GM23248 (cell line): Measurements from ENCODE around the gene CCNY. TPM values are rescaled to one million over a fixed set of nuclear protein-coding genes. Genes with fewer than 3 reads are reported as not detected.

Experiments
- DNase-seq: peaks from one replicate; pipeline ENCODE4 v3.0.0-alpha.2; 2015
- H2AFZ ChIP-seq: fragments of 200-600 bp; sonication (generic); 2 replicates; pipeline ENCODE4 v1.6.1; 2016; ENCODE audit warnings: antibody characterized with exemption
- H3F3A ChIP-seq: fragments of 200-600 bp; sonication (generic); 2 replicates; pipeline ENCODE4 v1.6.1; 2016; ENCODE audit warnings: mild to moderate bottlenecking, antibody characterized with exemption, mixed run types; ENCODE audit not compliant: insufficient read depth
- H3K27ac ChIP-seq: fragments of 200-600 bp; sonication (generic); 2 replicates; pipeline ENCODE4 v1.5.1; 2016; ENCODE audit warnings: mild to moderate bottlenecking
- H3K27me3 ChIP-seq: fragments of 200-600 bp; sonication (generic); replicated peaks from 2 replicates; pipeline ENCODE4 v1.6.1; 2016; ENCODE audit warnings: mild to moderate bottlenecking; ENCODE audit not compliant: insufficient read depth
- H3K36me3 ChIP-seq: fragments of 200-600 bp; sonication (generic); 2 replicates; pipeline ENCODE4 v1.6.1; 2016; ENCODE audit warnings: low read depth, mild to moderate bottlenecking
- H3K4me1 ChIP-seq: fragments of 200-600 bp; sonication (generic); 2 replicates; pipeline ENCODE4 v1.6.1; 2016; ENCODE audit warnings: mild to moderate bottlenecking; ENCODE audit not compliant: insufficient read depth
- H3K4me2 ChIP-seq: fragments of 200-600 bp; sonication (generic); one replicate; pipeline ENCODE4 v1.6.1; 2016; ENCODE audit warnings: mild to moderate bottlenecking; ENCODE audit not compliant: unreplicated experiment
- H3K4me3 ChIP-seq: fragments of 200-600 bp; sonication (generic); 2 replicates; pipeline ENCODE4 v1.5.1; 2016; ENCODE audit warnings: mild to moderate bottlenecking
- H3K79me2 ChIP-seq: fragments of 200-600 bp; sonication (generic); 2 replicates; pipeline ENCODE4 v1.6.1; 2016; ENCODE audit warnings: mild to moderate bottlenecking; ENCODE audit not compliant: insufficient read depth
- H3K9ac ChIP-seq: fragments of 200-600 bp; sonication (generic); 2 replicates; pipeline ENCODE4 v1.6.1; 2016; ENCODE audit warnings: mild to moderate bottlenecking
- H3K9me2 ChIP-seq: fragments of 200-600 bp; sonication (generic); 2 replicates; pipeline ENCODE4 v1.6.1; 2016; ENCODE audit warnings: mixed run types, mild to moderate bottlenecking, moderate library complexity; ENCODE audit not compliant: insufficient read depth
- H3K9me3 ChIP-seq: fragments of 200-600 bp; sonication (generic); one replicate; pipeline ENCODE4 v1.6.1; 2017; ENCODE audit warnings: low read depth
- H4K20me1 ChIP-seq: fragments of 200-600 bp; sonication (generic); 2 replicates; pipeline ENCODE4 v1.6.0; 2016; ENCODE audit not compliant: insufficient read depth
- EZH2 ChIP-seq: fragments of 200-600 bp; sonication (generic); IDR thresholded peaks from 2 replicates; pipeline ENCODE4 v1.6.1; 2018; ENCODE audit warnings: antibody characterized with exemption, mild to moderate bottlenecking; ENCODE audit not compliant: insufficient read depth, poor library complexity, severe bottlenecking
- EZH2phosphoT487 ChIP-seq: fragments of 200-600 bp; sonication (generic); IDR thresholded peaks from 2 replicates; pipeline ENCODE4 v1.6.1; 2018; ENCODE audit warnings: antibody characterized with exemption, moderate library complexity, mild to moderate bottlenecking, low read depth; ENCODE audit not compliant: insufficient read depth
- WGBS, 2 experiments: methylation state at CpG; one replicate each; pipeline ENCODE4 v1.1.6; 2015 to 2017; ENCODE audit warnings: low lambda C conversion rate in 2 of 2, low coverage in 1 of 2; ENCODE audit errors: missing lambda C conversion rate in 2 of 2; 5-methylcytosine and 5-hydroxymethylcytosine counted together
- in situ Hi-C: fragments of 300-500 bp; cut with MboI; formaldehyde crosslinking; loops from 2 replicates; pipeline ENCODE4 v1.15.0; 2020
- polyA plus RNA-seq: library from polyadenylated mRNA; unstranded; fragments of >200 nt; fragmentation: Nextera tagmentation; extraction: Ambion mirVana; gene quantifications from 2 replicates; pipeline ENCODE4 v1.2.1, GENCODE V29; 2016
- total RNA-seq: library from RNA; depleted of rRNA; stranded (reverse); fragments of >200 nt; shearing (Covaris generic); gene quantifications from 2 replicates; pipeline ENCODE4 v1.2.3, GENCODE V29; 2014

The CCNY gene
- total and polyA plus RNA-seq, 2 experiments from 2014 or later = 12.8 to 70.4 TPM

- in situ Hi-C loops = no loop called here
- no peak for TF ChIP-seq EZH2
- no peak for TF ChIP-seq EZH2phosphoT487
- peaks cover 66% of the 10 kb centered on the region for H3K79me2 ChIP-seq
- no peak overlapping the region for H3K27ac ChIP-seq
- no peaks in the 10 kb centered on the region for H3K36me3 ChIP-seq
- H4K20me1 ChIP-seq = no peaks in the 10 kb centered on the region
- no peak overlapping the region for H3K9ac ChIP-seq
- H3K9me3 ChIP-seq = no peaks in the 10 kb centered on the region
- H3K27me3 ChIP-seq = no peaks in the 10 kb centered on the region
- H3F3A ChIP-seq = no peaks in the 10 kb centered on the region
- WGBS, 2 experiments = 95 to 98% methylated on average over 3 of the region's 3 CpGs
- DNase-seq = no peak
- no peaks in the 10 kb centered on the region for H3K4me1 ChIP-seq
- no peak overlapping the region for H3K4me3 ChIP-seq
- no peak overlapping the region for H2AFZ ChIP-seq
- no peak overlapping the region for H3K4me2 ChIP-seq
- H3K9me2 ChIP-seq = no peaks in the 10 kb centered on the region
Observed at GRCh38 chr10:35520996-35521395, 184.7 kb downstream of the CCNY start.

GRCh38 chr10:35523670-35524225 lies 187.4 kb downstream of the CCNY start:
- Histone ChIP-seq H3K27me3 (no peaks in the 10 kb centered on the region), H3F3A (no peaks in the 10 kb centered on the region), H3K4me1 (no peaks in the 10 kb centered on the region), H2AFZ (no peak overlapping the region), H4K20me1 (no peaks in the 10 kb centered on the region), H3K9me2 (no peaks in the 10 kb centered on the region), H3K4me3 (no peak overlapping the region), H3K79me2 (peaks cover 61% of the 10 kb centered on the region), H3K36me3 (no peaks in the 10 kb centered on the region), H3K27ac (no peak overlapping the region), H3K9ac (no peak overlapping the region), H3K4me2 (no peak overlapping the region), H3K9me3 (no peaks in the 10 kb centered on the region)
- WGBS, 2 experiments = 66 to 67% methylated on average over 3 of the region's 3 CpGs
- no peak for TF ChIP-seq EZH2
- no peak for TF ChIP-seq EZH2phosphoT487
- in situ Hi-C loops = no loop called here
- DNase-seq = no peak

DNA sequence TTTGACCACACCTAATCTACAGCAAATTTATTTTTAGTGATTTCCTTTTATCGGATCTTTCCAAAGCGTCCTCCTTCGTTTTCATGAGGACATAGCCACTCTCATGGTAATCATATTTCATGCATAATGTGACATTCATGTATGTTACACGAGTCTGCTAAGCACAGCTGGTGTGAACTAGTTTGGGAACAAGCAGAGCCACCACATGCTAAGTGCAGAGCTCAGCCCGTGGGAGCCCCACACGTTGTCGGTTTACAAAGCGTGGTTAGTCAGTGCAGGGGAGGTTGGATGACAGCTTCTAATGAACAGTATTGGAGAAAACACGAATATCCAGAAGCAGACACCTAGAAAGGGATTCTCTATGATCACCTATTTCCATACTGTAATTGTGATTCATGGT lies 190.4 kb downstream of the CCNY start:
- Histone ChIP-seq H3K4me2 (no peak overlapping the region), H3K4me1 (no peaks in the 10 kb centered on the region), H3K9ac (no peak overlapping the region), H3K9me2 (no peaks in the 10 kb centered on the region), H3K9me3 (no peaks in the 10 kb centered on the region), H3K27me3 (no peaks in the 10 kb centered on the region), H4K20me1 (no peaks in the 10 kb centered on the region), H3K4me3 (no peak overlapping the region), H3K27ac (no peak overlapping the region), H3F3A (no peaks in the 10 kb centered on the region), H3K36me3 (peaks cover 8% of the 10 kb centered on the region), H3K79me2 (peaks cover 34% of the 10 kb centered on the region), H2AFZ (no peak overlapping the region)
- in situ Hi-C loops = no loop called here
- TF ChIP-seq EZH2phosphoT487 (no peak), EZH2 (no peak)
- 56 to 65% methylated on average over 9 of the region's 9 CpGs for WGBS, 2 experiments
- DNase-seq = no peak

- DNase-seq = no peak
- in situ Hi-C loops = no loop called here
- H3K36me3 ChIP-seq = peaks cover 31% of the 10 kb centered on the region
Observed at GRCh38 chr10:35532141-35532540, 195.8 kb downstream of the CCNY start.

More at GRCh38 chr10:35532141-35532540, 195.8 kb downstream of the CCNY start:
- Histone ChIP-seq H2AFZ (no peak overlapping the region), H3F3A (no peaks in the 10 kb centered on the region), H3K27me3 (no peaks in the 10 kb centered on the region), H3K79me2 (peaks cover 21% of the 10 kb centered on the region; the same call in 1 of the 2 replicates), H4K20me1 (no peaks in the 10 kb centered on the region), H3K27ac (no peak overlapping the region), H3K4me1 (no peaks in the 10 kb centered on the region), H3K9ac (no peak overlapping the region), H3K9me3 (no peaks in the 10 kb centered on the region), H3K4me2 (no peak overlapping the region), H3K9me2 (no peaks in the 10 kb centered on the region), H3K4me3 (no peak overlapping the region)
- TF ChIP-seq EZH2 (no peak), EZH2phosphoT487 (no peak)
- WGBS, 2 experiments = 85 to 86% methylated on average over 5 of the region's 5 CpGs
